ENCODE data around the gene DNAI2.

Gene DNAI2

GRCh38 chr17:74340470-74341023, 66.5 kb downstream of the DNAI2 start:
- no peak for TF ChIP-seq CTCF (IDR thresholded peaks at IDR 0.05; ENCODE audit: low read depth, low read length)
- no peak for DNase-seq (ENCODE audit: low read depth in 2 of 2)
- H3K4me3 ChIP-seq (replicated peaks in 1 of 2; ENCODE audit: low read depth in 2 of 2, low read length in 2 of 2): no peak overlapping the region

- DNase-seq (ENCODE audit: low read depth in 2 of 2): no peak
- H3K4me3 ChIP-seq (replicated peaks in 1 of 2; ENCODE audit: low read depth in 2 of 2, low read length in 2 of 2): no peak overlapping the region
- TF ChIP-seq CTCF (IDR thresholded peaks at IDR 0.05; ENCODE audit: low read depth, low read length): no peak
Measured at GRCh38 chr17:74342224-74342623, 68.2 kb downstream of the DNAI2 start.

GRCh38 chr17:74343121-74343520, 69.1 kb downstream of the DNAI2 start:
- DNase-seq (ENCODE audit: low read depth in 2 of 2): no peak
- TF ChIP-seq CTCF (IDR thresholded peaks at IDR 0.05; ENCODE audit: low read depth, low read length): no peak

GRCh38 chr17:74343526-74344284, 69.7 kb downstream of the DNAI2 start:
- DNase-seq (ENCODE audit: low read depth in 2 of 2): no peak
- H3K4me3 ChIP-seq (replicated peaks in 1 of 2; ENCODE audit: low read depth in 2 of 2, low read length in 2 of 2): no peak overlapping the region
- no peak for TF ChIP-seq CTCF (IDR thresholded peaks at IDR 0.05; ENCODE audit: low read depth, low read length)

More at GRCh38 chr17:74343121-74343520, 69.1 kb downstream of the DNAI2 start:
- no peak overlapping the region for H3K4me3 ChIP-seq (replicated peaks in 1 of 2; ENCODE audit: low read depth in 2 of 2, low read length in 2 of 2)

GRCh38 chr17:74344658-74345057, 70.6 kb downstream of the DNAI2 start:
- TF ChIP-seq CTCF (IDR thresholded peaks at IDR 0.05; ENCODE audit: low read depth, low read length): no peak
- no peak overlapping the region for H3K4me3 ChIP-seq (replicated peaks in 1 of 2; ENCODE audit: low read depth in 2 of 2, low read length in 2 of 2)
- no peak for DNase-seq (ENCODE audit: low read depth in 2 of 2)

GRCh38 chr17:74345433-74346241, 71.6 kb downstream of the DNAI2 start:
- DNase-seq (ENCODE audit: low read depth in 2 of 2): peak; percentile 10 to 68
- no peak overlapping the region for H3K4me3 ChIP-seq (replicated peaks in 1 of 2; ENCODE audit: low read depth in 2 of 2, low read length in 2 of 2)
- TF ChIP-seq CTCF (IDR thresholded peaks at IDR 0.05; ENCODE audit: low read depth, low read length): no peak

All from cardiac fibroblast (primary cell).